Spleen (tissue), 11 donors: ENCODE measurements around the gene MDGA2. TPM values are rescaled to one million over a fixed set of nuclear protein-coding genes. Genes with fewer than 3 reads are reported as not detected.

Experiments
- DNase-seq: peaks from one replicate; pipeline ENCODE4 v3.0.0-alpha.2; 2020
- H3K27ac ChIP-seq, 8 donors: fragments of 200-600 bp; sonication (generic) in 7 of 8; 1 replicate in 4 of 8; 2 replicates in 4 of 8; pipeline versions ENCODE4 v1.5.0 to v1.8.0; 2016 to 2021; ENCODE audit warnings: inconsistent platforms in 4 of 8, mild to moderate bottlenecking in 4 of 8, moderate library complexity in 1 of 8
- H3K27me3 ChIP-seq, 7 donors: fragments of 200-600 bp; sonication (generic) in 6 of 7; replicated peaks in 1 of 7; 1 replicate in 4 of 7; 2 replicates in 3 of 7; pipeline versions ENCODE4 v1.5.0 to v1.8.0; 2016 to 2021; ENCODE audit warnings: inconsistent platforms in 3 of 7, mild to moderate bottlenecking in 1 of 7
- H3K36me3 ChIP-seq, 6 donors: fragments of 200-600 bp; sonication (generic) in 5 of 6; 1 replicate in 4 of 6; 2 replicates in 2 of 6; pipeline versions ENCODE4 v1.5.0 to v1.8.0; 2016 to 2021; ENCODE audit warnings: inconsistent platforms in 2 of 6
- H3K4me1 ChIP-seq, 6 donors: fragments of 200-600 bp; sonication (generic) in 5 of 6; 1 replicate in 3 of 6; 2 replicates in 3 of 6; pipeline versions ENCODE4 v1.5.0 to v1.8.0; 2016 to 2021; ENCODE audit warnings: inconsistent platforms in 3 of 6
- H3K4me3 ChIP-seq, 8 donors: fragments of 200-600 bp; sonication (generic) in 7 of 8; 1 replicate in 4 of 8; 2 replicates in 4 of 8; pipeline versions ENCODE4 v1.5.0 to v1.8.0; 2016 to 2021; ENCODE audit warnings: inconsistent platforms in 4 of 8, mild to moderate bottlenecking in 4 of 8, moderate library complexity in 2 of 8
- H3K9me3 ChIP-seq, 8 donors: fragments of 200-600 bp; sonication (generic) in 7 of 8; 1 replicate in 4 of 8; 2 replicates in 4 of 8; pipeline versions ENCODE4 v1.5.0 to v1.8.0; 2016 to 2021; ENCODE audit warnings: inconsistent platforms in 4 of 8
- POLR2A ChIP-seq, 3 donors: fragments of 450-650 bp; IDR thresholded peaks; one replicate each; pipeline ENCODE4 v1.5.1; 2017; ENCODE audit warnings: antibody characterized with exemption in 3 of 3, mild to moderate bottlenecking in 1 of 3
- POLR2AphosphoS5 ChIP-seq, 3 donors: sonication (generic); formaldehyde crosslinking; IDR thresholded peaks; one replicate each; pipeline ENCODE4 v1.5.1; 2017; ENCODE audit warnings: antibody characterized with exemption in 3 of 3
- WGBS, 5 donors: extraction: QIAGEN DNeasy Blood & Tissue Kit in 3 of 5; methylation state at CpG; one replicate each; pipeline versions ENCODE4 v1.1.5 to v1.1.7; 2013 to 2018; 5-methylcytosine and 5-hydroxymethylcytosine counted together
- intact Hi-C: fragments of 100-400 bp; cut with DNase I; formaldehyde crosslinking; loops from one replicate; pipeline ENCODE4 v1.15.0; 2023; ENCODE audit warnings: low total_unique reads
- polyA plus RNA-seq, 3 donors: library from polyadenylated mRNA; stranded (reverse); fragments of 200-250 nt; gene quantifications; one replicate each; pipeline ENCODE4 v1.2.1, GENCODE V29; 2013
- total RNA-seq, 7 donors: library from RNA; depleted of rRNA in 3 of 7; stranded (reverse); fragments of >200 nt in 3 of 7; fragmentation: NEBNext Ultra II Directional in 4 of 7; extraction: Animal tissue kit (Norgen Biotek cat#: 25700) in 4 of 7; gene quantifications; one replicate each; pipeline versions ENCODE4 v1.1.0 to v1.2.1, GENCODE V29; 2016 to 2021
- TF ChIP-seq, protein P1 (sequence below), 11 experiments: fragments of 200-600 bp in 7 of 11; fragments of 450-650 bp in 4 of 11; sonication (generic) in 4 of 11; IDR thresholded peaks in 8 of 11; conservative IDR thresholded peaks in 3 of 11; 1 replicate in 7 of 11; 2 replicates in 4 of 11; pipeline versions ENCODE4 v1.4.0 to v1.8.0; 2016 to 2021; ENCODE audit warnings: antibody characterized with exemption in 11 of 11, inconsistent platforms in 4 of 11, mild to moderate bottlenecking in 1 of 11
- donor health status: healthy with polysubstance abuse.
- donor health status: DM: no; HTN: no; CAD: no; lungs with moderate emphysema.
- donor health status: DM: no; HTN: no; CAD: no.
- donor health status: Bipolar disorder and iron deficiency.
- donor health status: healthy.
- donor health status: DM: no; HTN: no; CAD: no.
- donor health status: DM: yes; HTN: yes; CAD: no.

The MDGA2 gene
- total and polyA plus RNA-seq, 10 donors, result 0.06 to 0.26 (median 0.07) TPM; not detected in 7

DNA sequence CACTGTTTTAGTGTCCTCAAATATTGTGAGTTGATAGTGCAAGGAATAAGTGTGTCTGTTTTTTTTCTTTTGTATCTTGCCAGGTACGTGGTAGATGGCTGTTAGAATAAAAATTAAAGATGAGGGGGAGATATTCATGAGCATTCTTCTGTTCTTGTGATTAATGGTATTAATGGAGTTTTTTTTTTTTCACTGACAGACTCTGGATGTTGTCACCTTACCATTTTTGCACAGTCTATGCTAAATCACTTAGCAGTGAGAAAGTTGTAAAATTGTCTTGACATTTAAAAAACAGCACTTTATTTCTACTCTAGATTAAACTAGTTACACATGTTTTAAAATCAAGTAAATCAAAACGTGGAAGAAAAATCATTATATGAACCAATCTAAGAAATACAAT, 204.3 kb downstream of the MDGA2 start:
- H3K27ac ChIP-seq, result no peak overlapping the region
- H3K9me3 ChIP-seq, result peaks cover 0 to 9% (median 0%) of the 10 kb centered on the region in 8 donors
- WGBS, 5 donors, result 30 to 54% (median 49%) methylated on average over 2 of the region's 2 CpGs
- intact Hi-C loops, result no loop called here
- H3K36me3 ChIP-seq, result no peaks in the 10 kb centered on the region
- no peaks in the 10 kb centered on the region for H3K27me3 ChIP-seq
- H3K4me3 ChIP-seq, result no peak overlapping the region
- TF ChIP-seq POLR2AphosphoS5 (IDR thresholded peaks at IDR 0.05) (no peak), POLR2A (IDR thresholded peaks at IDR 0.05) (no peak)
- TF ChIP-seq, protein P1, sequence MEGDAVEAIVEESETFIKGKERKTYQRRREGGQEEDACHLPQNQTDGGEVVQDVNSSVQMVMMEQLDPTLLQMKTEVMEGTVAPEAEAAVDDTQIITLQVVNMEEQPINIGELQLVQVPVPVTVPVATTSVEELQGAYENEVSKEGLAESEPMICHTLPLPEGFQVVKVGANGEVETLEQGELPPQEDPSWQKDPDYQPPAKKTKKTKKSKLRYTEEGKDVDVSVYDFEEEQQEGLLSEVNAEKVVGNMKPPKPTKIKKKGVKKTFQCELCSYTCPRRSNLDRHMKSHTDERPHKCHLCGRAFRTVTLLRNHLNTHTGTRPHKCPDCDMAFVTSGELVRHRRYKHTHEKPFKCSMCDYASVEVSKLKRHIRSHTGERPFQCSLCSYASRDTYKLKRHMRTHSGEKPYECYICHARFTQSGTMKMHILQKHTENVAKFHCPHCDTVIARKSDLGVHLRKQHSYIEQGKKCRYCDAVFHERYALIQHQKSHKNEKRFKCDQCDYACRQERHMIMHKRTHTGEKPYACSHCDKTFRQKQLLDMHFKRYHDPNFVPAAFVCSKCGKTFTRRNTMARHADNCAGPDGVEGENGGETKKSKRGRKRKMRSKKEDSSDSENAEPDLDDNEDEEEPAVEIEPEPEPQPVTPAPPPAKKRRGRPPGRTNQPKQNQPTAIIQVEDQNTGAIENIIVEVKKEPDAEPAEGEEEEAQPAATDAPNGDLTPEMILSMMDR (IDR thresholded peaks at IDR 0.05 in 8 of 11, conservative IDR thresholded peaks at IDR 0.05 in 3 of 11), result no peak
- H3K4me1 ChIP-seq, result no peaks in the 10 kb centered on the region
- DNase-seq, result no peak

DNA sequence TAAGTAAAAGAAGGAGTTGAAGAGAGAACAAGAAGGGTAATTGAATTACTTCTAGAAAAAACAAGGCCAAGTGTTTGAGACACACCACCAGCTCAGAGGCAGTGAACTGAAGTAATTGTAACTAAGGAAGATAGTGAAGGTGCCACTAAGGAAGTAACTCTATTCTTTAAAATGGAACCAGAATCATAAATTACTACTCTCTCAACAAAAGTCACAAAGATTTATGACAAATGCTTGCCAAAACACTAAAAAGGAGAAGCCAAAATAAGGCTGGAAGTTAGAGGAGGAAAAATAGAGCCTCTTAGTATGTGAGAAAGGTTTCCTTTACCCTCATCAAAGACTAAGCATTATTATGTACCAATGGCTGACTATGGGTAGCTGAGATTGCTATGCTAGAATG, 208.5 kb downstream of the MDGA2 start:
- intact Hi-C loops, result no loop called here
- H3K4me3 ChIP-seq, result no peak overlapping the region
- H3K9me3 ChIP-seq, result peaks cover 0 to 9% (median 0%) of the 10 kb centered on the region in 8 donors
- H3K4me1 ChIP-seq, result no peaks in the 10 kb centered on the region
- no peak for DNase-seq
- no peak overlapping the region for H3K27ac ChIP-seq
- no peaks in the 10 kb centered on the region for H3K27me3 ChIP-seq
- no peaks in the 10 kb centered on the region for H3K36me3 ChIP-seq
- no peak for TF ChIP-seq POLR2A (IDR thresholded peaks at IDR 0.05)
- TF ChIP-seq POLR2AphosphoS5 (IDR thresholded peaks at IDR 0.05), result no peak
- TF ChIP-seq, protein P1 (IDR thresholded peaks at IDR 0.05 in 8 of 11, conservative IDR thresholded peaks at IDR 0.05 in 3 of 11), result no peak

DNA sequence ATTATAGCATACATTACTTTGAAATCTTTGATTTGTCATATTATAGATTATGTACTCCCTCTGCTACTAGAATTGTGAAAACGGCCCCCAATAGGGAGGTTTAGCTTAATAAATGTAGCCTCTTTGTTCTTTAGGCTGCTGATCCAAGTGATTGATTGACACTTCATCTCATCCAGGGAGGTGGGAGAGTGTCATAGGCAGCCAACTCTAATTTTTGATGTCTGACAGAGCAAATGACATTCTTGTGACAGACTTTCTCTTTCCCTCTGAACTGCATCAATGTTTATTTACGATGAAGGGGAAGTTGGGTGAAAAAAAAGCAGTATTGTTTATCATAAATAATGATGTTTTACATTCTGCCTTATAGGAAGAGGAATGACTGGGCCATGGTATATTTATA, 221.4 kb downstream of the MDGA2 start:
- WGBS, 5 donors, result 55 to 69% (median 56%) methylated on average over 2 of the region's 2 CpGs
- intact Hi-C loops, result no loop called here
- Histone ChIP-seq H3K4me3 (no peak overlapping the region), H3K9me3 (no peaks in the 10 kb centered on the region), H3K27me3 (no peaks in the 10 kb centered on the region), H3K36me3 (no peaks in the 10 kb centered on the region), H3K27ac (no peak overlapping the region), H3K4me1 (no peaks in the 10 kb centered on the region)
- DNase-seq, result no peak
- TF ChIP-seq POLR2AphosphoS5 (IDR thresholded peaks at IDR 0.05) (no peak), POLR2A (IDR thresholded peaks at IDR 0.05) (no peak)
- TF ChIP-seq, protein P1 (IDR thresholded peaks at IDR 0.05 in 8 of 11, conservative IDR thresholded peaks at IDR 0.05 in 3 of 11), result no peak

DNA sequence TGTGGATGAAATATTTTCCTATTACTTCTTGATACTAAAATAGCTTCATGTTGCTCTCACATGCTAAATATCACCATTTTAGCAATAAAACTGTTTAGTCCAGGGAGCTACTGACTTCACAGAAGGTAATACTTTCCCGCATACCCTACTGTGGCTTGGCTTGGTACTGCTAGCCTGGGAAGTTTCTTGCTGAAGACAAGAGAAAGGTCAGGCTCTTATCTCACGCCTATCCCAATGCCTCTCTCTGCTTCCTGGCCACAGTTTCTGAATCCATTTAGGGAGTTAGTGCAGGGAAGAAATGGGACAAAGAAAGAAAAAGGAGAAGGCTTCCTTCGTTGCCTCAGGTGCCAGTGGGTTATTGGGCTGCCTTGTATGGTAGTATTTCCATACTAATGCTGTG, 228.3 kb downstream of the MDGA2 start:
- no peaks in the 10 kb centered on the region for H3K9me3 ChIP-seq
- H3K27me3 ChIP-seq, result no peaks in the 10 kb centered on the region
- no peak for DNase-seq
- intact Hi-C loops, result no loop called here
- WGBS, 5 donors, result 55 to 80% (median 67%) methylated on average over 3 of the region's 3 CpGs
- no peaks in the 10 kb centered on the region for H3K36me3 ChIP-seq
- TF ChIP-seq POLR2A (IDR thresholded peaks at IDR 0.05), result no peak
- TF ChIP-seq, protein P1 (IDR thresholded peaks at IDR 0.05 in 8 of 11, conservative IDR thresholded peaks at IDR 0.05 in 3 of 11), result no peak
- TF ChIP-seq POLR2AphosphoS5 (IDR thresholded peaks at IDR 0.05), result no peak
- H3K4me1 ChIP-seq, result no peaks in the 10 kb centered on the region
- no peak overlapping the region for H3K27ac ChIP-seq
- H3K4me3 ChIP-seq, result no peak overlapping the region
